Measurements from ENCODE around the gene MAP3K7. TPM values are rescaled to one million over a fixed set of nuclear protein-coding genes. Genes with fewer than 3 reads are reported as not detected.

Gene MAP3K7
- total and polyA plus RNA-seq, 2 experiments from 2014 or later, result 33.2 to 47.1 TPM

DNA sequence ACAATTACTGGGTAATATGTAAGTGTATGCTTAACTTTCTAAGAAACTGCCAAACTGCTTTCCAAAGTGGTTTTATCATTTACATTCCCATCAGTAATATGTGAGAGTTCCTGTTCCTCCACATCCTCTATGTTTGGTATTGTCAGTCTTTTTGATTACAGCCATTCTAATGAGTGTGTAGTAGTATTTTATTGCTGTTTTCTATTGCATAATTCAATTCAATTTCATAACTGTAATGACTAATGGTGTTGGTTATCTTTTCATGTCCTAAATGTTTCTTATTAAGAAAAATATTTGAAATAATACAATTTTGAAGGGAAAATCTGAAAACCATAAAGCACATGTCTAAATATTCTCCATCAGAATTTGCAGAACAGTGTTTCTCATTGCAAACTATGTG, 119.3 kb downstream of the MAP3K7 start:
- no peaks in the 10 kb centered on the region for H3K36me3 Mint-ChIP-seq (ENCODE audit: low read depth)
- Histone ChIP-seq H3K9me2 (ENCODE audit: insufficient read depth) (no peaks in the 10 kb centered on the region), H3K79me2 (replicated peaks; ENCODE audit: insufficient read depth) (no peaks in the 10 kb centered on the region), H3K4me3 (no peak overlapping the region), H3F3A (replicated peaks; ENCODE audit: low read depth) (no peaks in the 10 kb centered on the region), H3K4me1 (ENCODE audit: insufficient read depth) (no peaks in the 10 kb centered on the region), H3K27me3 (ENCODE audit: insufficient read depth) (no peaks in the 10 kb centered on the region), H3K27ac (ENCODE audit: low read depth) (no peak overlapping the region), H3K4me2 (no peak overlapping the region), H3K36me3 (ENCODE audit: insufficient read depth) (no peaks in the 10 kb centered on the region), H2AFZ (no peak overlapping the region), H4K20me1 (replicated peaks; ENCODE audit: insufficient read depth) (no peaks in the 10 kb centered on the region)
- ATAC-seq (no peak), DNase-seq (ENCODE audit: low spot score) (no peak)
- no peak overlapping the region for H3K4me3 Mint-ChIP-seq
- H3K27ac Mint-ChIP-seq, result no peak overlapping the region
- peaks cover 6% of the 10 kb centered on the region for H3K27me3 Mint-ChIP-seq (ENCODE audit: insufficient read depth, low read depth, poor library complexity)
- H3K9me3 Mint-ChIP-seq, result no peaks in the 10 kb centered on the region
- TF ChIP-seq EZH2phosphoT487 (IDR thresholded peaks at IDR 0.05; ENCODE audit: unreplicated experiment) (no peak), JUNB (IDR thresholded peaks at IDR 0.05; ENCODE audit: unreplicated experiment) (no peak), CREB1 (CRISPR knock-in tag; IDR thresholded peaks at IDR 0.05; ENCODE audit: low read depth) (no peak), STAT1 (IDR thresholded peaks at IDR 0.05; ENCODE audit: unreplicated experiment) (no peak), ZNF331 (CRISPR knock-in tag; IDR thresholded peaks at IDR 0.05; ENCODE audit: low read depth) (no peak), POLR2AphosphoS5 (IDR thresholded peaks at IDR 0.05; ENCODE audit: low read depth) (no peak), NANOG (IDR thresholded peaks at IDR 0.05; ENCODE audit: borderline replicate concordance) (no peak), EZH2 (IDR thresholded peaks at IDR 0.05; ENCODE audit: low read depth, unreplicated experiment) (no peak), ZNF114 (CRISPR knock-in tag; IDR thresholded peaks at IDR 0.05) (no peak)
- TF ChIP-seq, protein P1, sequence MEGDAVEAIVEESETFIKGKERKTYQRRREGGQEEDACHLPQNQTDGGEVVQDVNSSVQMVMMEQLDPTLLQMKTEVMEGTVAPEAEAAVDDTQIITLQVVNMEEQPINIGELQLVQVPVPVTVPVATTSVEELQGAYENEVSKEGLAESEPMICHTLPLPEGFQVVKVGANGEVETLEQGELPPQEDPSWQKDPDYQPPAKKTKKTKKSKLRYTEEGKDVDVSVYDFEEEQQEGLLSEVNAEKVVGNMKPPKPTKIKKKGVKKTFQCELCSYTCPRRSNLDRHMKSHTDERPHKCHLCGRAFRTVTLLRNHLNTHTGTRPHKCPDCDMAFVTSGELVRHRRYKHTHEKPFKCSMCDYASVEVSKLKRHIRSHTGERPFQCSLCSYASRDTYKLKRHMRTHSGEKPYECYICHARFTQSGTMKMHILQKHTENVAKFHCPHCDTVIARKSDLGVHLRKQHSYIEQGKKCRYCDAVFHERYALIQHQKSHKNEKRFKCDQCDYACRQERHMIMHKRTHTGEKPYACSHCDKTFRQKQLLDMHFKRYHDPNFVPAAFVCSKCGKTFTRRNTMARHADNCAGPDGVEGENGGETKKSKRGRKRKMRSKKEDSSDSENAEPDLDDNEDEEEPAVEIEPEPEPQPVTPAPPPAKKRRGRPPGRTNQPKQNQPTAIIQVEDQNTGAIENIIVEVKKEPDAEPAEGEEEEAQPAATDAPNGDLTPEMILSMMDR (conservative IDR thresholded peaks at IDR 0.05; ENCODE audit: low read depth in 2 of 2), result no peak
- TF ChIP-seq, protein P2, sequence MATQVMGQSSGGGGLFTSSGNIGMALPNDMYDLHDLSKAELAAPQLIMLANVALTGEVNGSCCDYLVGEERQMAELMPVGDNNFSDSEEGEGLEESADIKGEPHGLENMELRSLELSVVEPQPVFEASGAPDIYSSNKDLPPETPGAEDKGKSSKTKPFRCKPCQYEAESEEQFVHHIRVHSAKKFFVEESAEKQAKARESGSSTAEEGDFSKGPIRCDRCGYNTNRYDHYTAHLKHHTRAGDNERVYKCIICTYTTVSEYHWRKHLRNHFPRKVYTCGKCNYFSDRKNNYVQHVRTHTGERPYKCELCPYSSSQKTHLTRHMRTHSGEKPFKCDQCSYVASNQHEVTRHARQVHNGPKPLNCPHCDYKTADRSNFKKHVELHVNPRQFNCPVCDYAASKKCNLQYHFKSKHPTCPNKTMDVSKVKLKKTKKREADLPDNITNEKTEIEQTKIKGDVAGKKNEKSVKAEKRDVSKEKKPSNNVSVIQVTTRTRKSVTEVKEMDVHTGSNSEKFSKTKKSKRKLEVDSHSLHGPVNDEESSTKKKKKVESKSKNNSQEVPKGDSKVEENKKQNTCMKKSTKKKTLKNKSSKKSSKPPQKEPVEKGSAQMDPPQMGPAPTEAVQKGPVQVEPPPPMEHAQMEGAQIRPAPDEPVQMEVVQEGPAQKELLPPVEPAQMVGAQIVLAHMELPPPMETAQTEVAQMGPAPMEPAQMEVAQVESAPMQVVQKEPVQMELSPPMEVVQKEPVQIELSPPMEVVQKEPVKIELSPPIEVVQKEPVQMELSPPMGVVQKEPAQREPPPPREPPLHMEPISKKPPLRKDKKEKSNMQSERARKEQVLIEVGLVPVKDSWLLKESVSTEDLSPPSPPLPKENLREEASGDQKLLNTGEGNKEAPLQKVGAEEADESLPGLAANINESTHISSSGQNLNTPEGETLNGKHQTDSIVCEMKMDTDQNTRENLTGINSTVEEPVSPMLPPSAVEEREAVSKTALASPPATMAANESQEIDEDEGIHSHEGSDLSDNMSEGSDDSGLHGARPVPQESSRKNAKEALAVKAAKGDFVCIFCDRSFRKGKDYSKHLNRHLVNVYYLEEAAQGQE (IDR thresholded peaks at IDR 0.05; ENCODE audit: unreplicated experiment), result no peak
- TF ChIP-seq, protein P3, sequence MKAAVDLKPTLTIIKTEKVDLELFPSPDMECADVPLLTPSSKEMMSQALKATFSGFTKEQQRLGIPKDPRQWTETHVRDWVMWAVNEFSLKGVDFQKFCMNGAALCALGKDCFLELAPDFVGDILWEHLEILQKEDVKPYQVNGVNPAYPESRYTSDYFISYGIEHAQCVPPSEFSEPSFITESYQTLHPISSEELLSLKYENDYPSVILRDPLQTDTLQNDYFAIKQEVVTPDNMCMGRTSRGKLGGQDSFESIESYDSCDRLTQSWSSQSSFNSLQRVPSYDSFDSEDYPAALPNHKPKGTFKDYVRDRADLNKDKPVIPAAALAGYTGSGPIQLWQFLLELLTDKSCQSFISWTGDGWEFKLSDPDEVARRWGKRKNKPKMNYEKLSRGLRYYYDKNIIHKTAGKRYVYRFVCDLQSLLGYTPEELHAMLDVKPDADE (IDR thresholded peaks at IDR 0.05), result no peak
- TF ChIP-seq, protein P4, sequence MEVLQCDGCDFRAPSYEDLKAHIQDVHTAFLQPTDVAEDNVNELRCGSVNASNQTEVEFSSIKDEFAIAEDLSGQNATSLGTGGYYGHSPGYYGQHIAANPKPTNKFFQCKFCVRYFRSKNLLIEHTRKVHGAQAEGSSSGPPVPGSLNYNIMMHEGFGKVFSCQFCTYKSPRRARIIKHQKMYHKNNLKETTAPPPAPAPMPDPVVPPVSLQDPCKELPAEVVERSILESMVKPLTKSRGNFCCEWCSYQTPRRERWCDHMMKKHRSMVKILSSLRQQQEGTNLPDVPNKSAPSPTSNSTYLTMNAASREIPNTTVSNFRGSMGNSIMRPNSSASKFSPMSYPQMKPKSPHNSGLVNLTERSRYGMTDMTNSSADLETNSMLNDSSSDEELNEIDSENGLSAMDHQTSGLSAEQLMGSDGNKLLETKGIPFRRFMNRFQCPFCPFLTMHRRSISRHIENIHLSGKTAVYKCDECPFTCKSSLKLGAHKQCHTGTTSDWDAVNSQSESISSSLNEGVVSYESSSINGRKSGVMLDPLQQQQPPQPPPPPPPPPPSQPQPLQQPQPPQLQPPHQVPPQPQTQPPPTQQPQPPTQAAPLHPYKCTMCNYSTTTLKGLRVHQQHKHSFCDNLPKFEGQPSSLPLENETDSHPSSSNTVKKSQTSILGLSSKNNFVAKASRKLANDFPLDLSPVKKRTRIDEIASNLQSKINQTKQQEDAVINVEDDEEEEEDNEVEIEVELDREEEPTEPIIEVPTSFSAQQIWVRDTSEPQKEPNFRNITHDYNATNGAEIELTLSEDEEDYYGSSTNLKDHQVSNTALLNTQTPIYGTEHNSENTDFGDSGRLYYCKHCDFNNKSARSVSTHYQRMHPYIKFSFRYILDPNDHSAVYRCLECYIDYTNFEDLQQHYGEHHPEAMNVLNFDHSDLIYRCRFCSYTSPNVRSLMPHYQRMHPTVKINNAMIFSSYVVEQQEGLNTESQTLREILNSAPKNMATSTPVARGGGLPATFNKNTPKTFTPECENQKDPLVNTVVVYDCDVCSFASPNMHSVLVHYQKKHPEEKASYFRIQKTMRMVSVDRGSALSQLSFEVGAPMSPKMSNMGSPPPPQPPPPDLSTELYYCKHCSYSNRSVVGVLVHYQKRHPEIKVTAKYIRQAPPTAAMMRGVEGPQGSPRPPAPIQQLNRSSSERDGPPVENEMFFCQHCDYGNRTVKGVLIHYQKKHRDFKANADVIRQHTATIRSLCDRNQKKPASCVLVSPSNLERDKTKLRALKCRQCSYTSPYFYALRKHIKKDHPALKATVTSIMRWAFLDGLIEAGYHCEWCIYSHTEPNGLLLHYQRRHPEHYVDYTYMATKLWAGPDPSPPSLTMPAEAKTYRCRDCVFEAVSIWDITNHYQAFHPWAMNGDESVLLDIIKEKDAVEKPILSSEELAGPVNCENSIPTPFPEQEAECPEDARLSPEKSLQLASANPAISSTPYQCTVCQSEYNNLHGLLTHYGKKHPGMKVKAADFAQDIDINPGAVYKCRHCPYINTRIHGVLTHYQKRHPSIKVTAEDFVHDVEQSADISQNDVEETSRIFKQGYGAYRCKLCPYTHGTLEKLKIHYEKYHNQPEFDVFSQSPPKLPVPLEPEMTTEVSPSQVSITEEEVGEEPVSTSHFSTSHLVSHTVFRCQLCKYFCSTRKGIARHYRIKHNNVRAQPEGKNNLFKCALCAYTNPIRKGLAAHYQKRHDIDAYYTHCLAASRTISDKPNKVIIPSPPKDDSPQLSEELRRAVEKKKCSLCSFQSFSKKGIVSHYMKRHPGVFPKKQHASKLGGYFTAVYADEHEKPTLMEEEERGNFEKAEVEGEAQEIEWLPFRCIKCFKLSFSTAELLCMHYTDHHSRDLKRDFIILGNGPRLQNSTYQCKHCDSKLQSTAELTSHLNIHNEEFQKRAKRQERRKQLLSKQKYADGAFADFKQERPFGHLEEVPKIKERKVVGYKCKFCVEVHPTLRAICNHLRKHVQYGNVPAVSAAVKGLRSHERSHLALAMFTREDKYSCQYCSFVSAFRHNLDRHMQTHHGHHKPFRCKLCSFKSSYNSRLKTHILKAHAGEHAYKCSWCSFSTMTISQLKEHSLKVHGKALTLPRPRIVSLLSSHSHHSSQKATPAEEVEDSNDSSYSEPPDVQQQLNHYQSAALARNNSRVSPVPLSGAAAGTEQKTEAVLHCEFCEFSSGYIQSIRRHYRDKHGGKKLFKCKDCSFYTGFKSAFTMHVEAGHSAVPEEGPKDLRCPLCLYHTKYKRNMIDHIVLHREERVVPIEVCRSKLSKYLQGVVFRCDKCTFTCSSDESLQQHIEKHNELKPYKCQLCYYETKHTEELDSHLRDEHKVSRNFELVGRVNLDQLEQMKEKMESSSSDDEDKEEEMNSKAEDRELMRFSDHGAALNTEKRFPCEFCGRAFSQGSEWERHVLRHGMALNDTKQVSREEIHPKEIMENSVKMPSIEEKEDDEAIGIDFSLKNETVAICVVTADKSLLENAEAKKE (CRISPR knock-in tag; IDR thresholded peaks at IDR 0.05), result no peak
- peaks cover 8% of the 10 kb centered on the region for H3K4me1 Mint-ChIP-seq

Data from GM23338 (cell line).